ENCODE results near the gene PTPRN2. TPM values are rescaled to one million over a fixed set of nuclear protein-coding genes. Genes with fewer than 3 reads are reported as not detected.

Gene PTPRN2
- total and polyA plus RNA-seq, 2 of the 8 experiments (the other 6 are each of a cell fraction or from before 2014, with no cell fraction given) = 2.6 to 4.5 TPM

- TF ChIP-seq CHD7 (IDR thresholded peaks at IDR 0.05; ENCODE audit: insufficient replicate concordance, low read length) (no peak), ATF3 (IDR thresholded peaks at IDR 0.05; ENCODE audit: insufficient read depth, low read depth, low read length) (no peak), SUZ12 (IDR thresholded peaks at IDR 0.05; ENCODE audit: low read length) (no peak), RXRA (IDR thresholded peaks at IDR 0.05; ENCODE audit: insufficient read depth, low read depth, low read length) (no peak), CTBP2 (IDR thresholded peaks at IDR 0.05; ENCODE audit: borderline replicate concordance, insufficient read depth, insufficient read length, low read length) (no peak)
Measured at GRCh38 chr7:157637216-157637949, 950.2 kb downstream of the PTPRN2 start (continued).

Measured in H1 (cell line).